AG04450 (cell line): ENCODE results near the gene ATXN10. TPM values are rescaled to one million over a fixed set of nuclear protein-coding genes. Genes with fewer than 3 reads are reported as not detected.

Source experiments
- CTCF ChIA-PET: fragments of 300-600, 350-600 bp; formaldehyde crosslinking; extraction: SDS; loops from one replicate; lab custom pipeline; 2022; ENCODE audit warnings: antibody characterized with exemption, inconsistent platforms; lab: Charles Lee
- POLR2A ChIA-PET: fragments of 350-600 bp; formaldehyde crosslinking; extraction: SDS; loops from one replicate; lab custom pipeline; 2021; ENCODE audit warnings: antibody characterized with exemption, inconsistent platforms; lab: Yijun Ruan, JAX
- DNase-seq: peaks from one replicate; pipeline ENCODE4 v3.0.0-alpha.2; 2011; ENCODE audit warnings: low read depth, low spot score
- H3K27ac ChIP-seq: one replicate; pipeline ENCODE4 v1.5.1; 2012; ENCODE audit warnings: low read depth, low read length, control low read depth
- H3K27me3 ChIP-seq: one replicate; pipeline ENCODE4 v1.6.0; 2012; ENCODE audit warnings: low read length; ENCODE audit not compliant: control insufficient read depth, insufficient read depth
- H3K4me3 ChIP-seq: 2 replicates; pipeline ENCODE4 v1.5.1; 2011; ENCODE audit warnings: mild to moderate bottlenecking, low read depth, low read length, control low read depth
- H3K9me3 ChIP-seq: 2 replicates; pipeline ENCODE4 v1.5.1; 2012; ENCODE audit warnings: low read length; ENCODE audit not compliant: control insufficient read depth, insufficient read depth
- CTCF ChIP-seq: IDR thresholded peaks from 2 replicates; pipeline ENCODE4 v1.5.1; 2011; ENCODE audit warnings: low read depth, low read length, control low read depth, inconsistent platforms
- polyA plus RNA-seq: library from polyadenylated mRNA; depleted of rRNA; stranded (reverse); fragments of >200 nt; gene quantifications from 2 replicates; pipeline ENCODE4 v1.2.3, GENCODE V29; 2011

ATXN10 gene
- polyA plus RNA-seq, 1 experiment = 521 TPM

- POLR2A ChIA-PET = no interaction called here
- Histone ChIP-seq H3K4me3 (no peak overlapping the region), H3K27ac (no peak overlapping the region), H3K9me3 (no peaks in the 10 kb centered on the region), H3K27me3 (no peaks in the 10 kb centered on the region)
- CTCF ChIA-PET = no interaction called here
- TF ChIP-seq CTCF = no peak
- no peak for DNase-seq
Observed at GRCh38 chr22:45783690-45784089, 112.1 kb downstream of the ATXN10 start.

- no peaks in the 10 kb centered on the region for H3K9me3 ChIP-seq
- H3K27ac ChIP-seq = no peak overlapping the region
- no peak overlapping the region for H3K4me3 ChIP-seq
- ChIA-PET POLR2A (no interaction called here), CTCF (no interaction called here)
- no peak for TF ChIP-seq CTCF
- DNase-seq = no peak
- H3K27me3 ChIP-seq = no peaks in the 10 kb centered on the region
Observed at GRCh38 chr22:45784357-45785277, 113.0 kb downstream of the ATXN10 start.

GRCh38 chr22:45785458-45785857 lies 113.8 kb downstream of the ATXN10 start:
- TF ChIP-seq CTCF = no peak
- no peak for DNase-seq
- Histone ChIP-seq H3K4me3 (no peak overlapping the region), H3K27ac (peak overlapping the region; percentile 35), H3K27me3 (no peaks in the 10 kb centered on the region), H3K9me3 (no peaks in the 10 kb centered on the region)
- ChIA-PET CTCF (interaction anchor here (0.9 kb wide), 1 partner anchor 207 kb away, joined by 3 read pairs; no protein-coding TSS in a partner anchor), POLR2A (no interaction called here)

GRCh38 chr22:45786726-45787125 lies 115.1 kb downstream of the ATXN10 start:
- H3K27ac ChIP-seq = no peak overlapping the region
- H3K27me3 ChIP-seq = no peaks in the 10 kb centered on the region
- ChIA-PET CTCF (no interaction called here), POLR2A (no interaction called here)
- H3K4me3 ChIP-seq = no peak overlapping the region
- DNase-seq = no peak
- H3K9me3 ChIP-seq = no peaks in the 10 kb centered on the region
- no peak for TF ChIP-seq CTCF

GRCh38 chr22:45787759-45788158 lies 116.1 kb downstream of the ATXN10 start:
- DNase-seq = no peak
- POLR2A ChIA-PET = no interaction called here
- no peaks in the 10 kb centered on the region for H3K27me3 ChIP-seq
- TF ChIP-seq CTCF = no peak
- H3K9me3 ChIP-seq = no peaks in the 10 kb centered on the region
- H3K4me3 ChIP-seq = no peak overlapping the region
- CTCF ChIA-PET = no interaction called here
- H3K27ac ChIP-seq = no peak overlapping the region
